GM23338 (cell line): ENCODE results near the gene EYA2. TPM values are rescaled to one million over a fixed set of nuclear protein-coding genes. Genes with fewer than 3 reads are reported as not detected.
"Not testable (repeated sequence)": the region's sequence is repeated elsewhere in the genome, so short reads cannot be mapped to it uniquely, and the experiment has no call there.

Experiments
- ATAC-seq: fragments of 200-7000 bp; cut with Tn5 transposase; 3 replicates; pipeline ENCODE4 v1.9.1; 2020
- DNase-seq: peaks from one replicate; pipeline ENCODE4 v3.0.0-alpha.2; 2015; ENCODE audit warnings: low spot score
- H2AFZ ChIP-seq: fragments of 200-600 bp; sonication (generic); 2 replicates; pipeline ENCODE4 v1.8.0; 2016; ENCODE audit warnings: antibody characterized with exemption, mild to moderate bottlenecking, moderate library complexity
- H3F3A ChIP-seq: fragments of 200-600 bp; sonication (generic); replicated peaks from 2 replicates; pipeline ENCODE4 v1.8.0; 2017; ENCODE audit warnings: antibody characterized with exemption, mixed run types, low read depth
- H3K27ac ChIP-seq: fragments of 200-600 bp; sonication (generic); 2 replicates; pipeline ENCODE4 v1.6.1; 2016; ENCODE audit warnings: low read depth
- H3K27me3 ChIP-seq: fragments of 200-600 bp; sonication (generic); 2 replicates; pipeline ENCODE4 v1.8.0; 2016; ENCODE audit warnings: mild to moderate bottlenecking, mixed run types, moderate library complexity; ENCODE audit not compliant: insufficient read depth
- H3K36me3 ChIP-seq: fragments of 200-600 bp; sonication (generic); 2 replicates; pipeline ENCODE4 v1.8.0; 2016; ENCODE audit warnings: mild to moderate bottlenecking; ENCODE audit not compliant: insufficient read depth
- H3K4me1 ChIP-seq: fragments of 200-600 bp; sonication (generic); 2 replicates; pipeline ENCODE4 v1.8.0; 2016; ENCODE audit warnings: mild to moderate bottlenecking, moderate library complexity; ENCODE audit not compliant: insufficient read depth
- H3K4me2 ChIP-seq: fragments of 200-600 bp; sonication (generic); 2 replicates; pipeline ENCODE4 v1.7.1; 2017; ENCODE audit warnings: mixed run types
- H3K4me3 ChIP-seq: fragments of 200-600 bp; sonication (generic); 2 replicates; pipeline ENCODE4 v1.6.1; 2016; ENCODE audit warnings: mixed run types
- H3K79me2 ChIP-seq: fragments of 200-600 bp; sonication (generic); replicated peaks from 2 replicates; pipeline ENCODE4 v1.8.0; 2017; ENCODE audit warnings: mild to moderate bottlenecking; ENCODE audit not compliant: insufficient read depth
- H3K9me2 ChIP-seq: fragments of 200-600 bp; sonication (generic); 2 replicates; pipeline ENCODE4 v1.8.0; 2017; ENCODE audit not compliant: insufficient read depth
- H4K20me1 ChIP-seq: fragments of 200-600 bp; sonication (generic); replicated peaks from 2 replicates; pipeline ENCODE4 v1.8.0; 2017; ENCODE audit warnings: mild to moderate bottlenecking; ENCODE audit not compliant: insufficient read depth
- H3K27ac Mint-ChIP-seq: 2 replicates; pipeline ENCODE4 v1.8.0; 2020; ENCODE audit warnings: inconsistent platforms, mild to moderate bottlenecking, moderate library complexity, mixed read lengths
- H3K27me3 Mint-ChIP-seq: 3 replicates; pipeline ENCODE4 v1.8.0; 2022; ENCODE audit warnings: low read depth, mild to moderate bottlenecking, moderate library complexity, mixed read lengths, inconsistent platforms; ENCODE audit not compliant: insufficient read depth, poor library complexity
- H3K36me3 Mint-ChIP-seq: 3 replicates; pipeline ENCODE4 v1.8.0; 2021; ENCODE audit warnings: low read depth, mild to moderate bottlenecking, inconsistent platforms, moderate library complexity, mixed read lengths
- H3K4me1 Mint-ChIP-seq: 3 replicates; pipeline ENCODE4 v1.8.0; 2020; ENCODE audit warnings: mild to moderate bottlenecking, inconsistent platforms, mixed read lengths
- H3K4me3 Mint-ChIP-seq: 3 replicates; pipeline ENCODE4 v1.8.0; 2021; ENCODE audit warnings: moderate library complexity, mild to moderate bottlenecking, inconsistent platforms, mixed read lengths
- H3K9me3 Mint-ChIP-seq: 3 replicates; pipeline ENCODE4 v1.8.0; 2020; ENCODE audit warnings: moderate library complexity, mild to moderate bottlenecking, inconsistent platforms, mixed read lengths
- CREB1 ChIP-seq: fragments of 250-450 bp; sonication (Bioruptor Pico); IDR thresholded peaks from 2 replicates; pipeline ENCODE4 v1.5.0; 2020; ENCODE audit warnings: low read depth, mild to moderate bottlenecking, moderate library complexity
- CTCF ChIP-seq, 2 experiments: fragments of 200-600 bp in 1 of 2; sonication (generic) in 1 of 2; conservative IDR thresholded peaks; 2 replicates each; pipeline versions ENCODE4 v1.5.1 to v1.6.1; 2016 to 2017; ENCODE audit warnings: antibody characterized with exemption in 2 of 2, low read depth in 2 of 2, mild to moderate bottlenecking in 2 of 2, moderate library complexity in 1 of 2
- EZH2 ChIP-seq: fragments of 200-600 bp; sonication (generic); IDR thresholded peaks from one replicate; pipeline ENCODE4 v1.8.0; 2017; ENCODE audit warnings: antibody characterized with exemption, mild to moderate bottlenecking, low read depth; ENCODE audit not compliant: unreplicated experiment
- EZH2phosphoT487 ChIP-seq: fragments of 200-600 bp; sonication (generic); IDR thresholded peaks from one replicate; pipeline ENCODE4 v1.8.1; 2018; ENCODE audit warnings: antibody characterized with exemption; ENCODE audit not compliant: unreplicated experiment
- JUNB ChIP-seq: IDR thresholded peaks from one replicate; pipeline ENCODE4 v1.6.1; 2016; ENCODE audit warnings: antibody characterized with exemption; ENCODE audit not compliant: unreplicated experiment
- POLR2AphosphoS5 ChIP-seq: IDR thresholded peaks from 2 replicates; pipeline ENCODE4 v1.6.1; 2016; ENCODE audit warnings: antibody characterized with exemption, low read depth
- REST ChIP-seq: IDR thresholded peaks from one replicate; pipeline ENCODE4 v1.6.1; 2018; ENCODE audit warnings: antibody characterized with exemption; ENCODE audit not compliant: unreplicated experiment
- STAT1 ChIP-seq: IDR thresholded peaks from one replicate; pipeline ENCODE4 v1.6.1; 2016; ENCODE audit warnings: antibody characterized with exemption; ENCODE audit not compliant: unreplicated experiment
- ZNF114 ChIP-seq: fragments of 250-450 bp; sonication (Bioruptor Pico); IDR thresholded peaks from 2 replicates; pipeline ENCODE4 v1.5.0; 2020; ENCODE audit warnings: mild to moderate bottlenecking, moderate library complexity
- ZNF462 ChIP-seq: fragments of 250-450 bp; sonication (Bioruptor Pico); IDR thresholded peaks from 2 replicates; pipeline ENCODE4 v1.5.0; 2020; ENCODE audit warnings: mild to moderate bottlenecking, moderate library complexity
- polyA plus RNA-seq: library from polyadenylated mRNA; unstranded; fragments of >200 nt; fragmentation: Nextera tagmentation; extraction: Ambion mirVana; gene quantifications from 2 replicates; pipeline ENCODE4 v1.2.1, GENCODE V29; 2016
- total RNA-seq: library from RNA; depleted of rRNA; stranded (reverse); fragments of >200 nt; shearing (Covaris generic); gene quantifications from 2 replicates; pipeline ENCODE4 v1.2.3, GENCODE V29; 2014

The EYA2 gene
- total and polyA plus RNA-seq, 2 experiments from 2014 or later, result 0.50 to 0.56 TPM

- not testable (repeated sequence) for H3K27ac Mint-ChIP-seq, H3K4me3 Mint-ChIP-seq, H3K36me3 Mint-ChIP-seq, H4K20me1 ChIP-seq, H3F3A ChIP-seq, H3K4me2 ChIP-seq, H3K27ac ChIP-seq, H3K27me3 ChIP-seq, ATAC-seq, H3K4me3 ChIP-seq, DNase-seq, H3K9me3 Mint-ChIP-seq, H3K9me2 ChIP-seq, H3K79me2 ChIP-seq, H3K27me3 Mint-ChIP-seq, H3K36me3 ChIP-seq, H3K4me1 ChIP-seq
- H2AFZ ChIP-seq, result peak overlapping the region; percentile 72; the same call in 1 of the 2 replicates
- H3K4me1 Mint-ChIP-seq, result peaks cover 18% of the 10 kb centered on the region
These were observed 14.7 kb upstream of the EYA2 start for GRCh38 chr20:46879963-46880362.

- H3K36me3 Mint-ChIP-seq, result no peaks in the 10 kb centered on the region
- H3K4me3 Mint-ChIP-seq, result no peak overlapping the region
- Histone ChIP-seq H3K4me1 (peaks cover 5% of the 10 kb centered on the region; the same call in 1 of the 2 replicates), H3K79me2 (no peaks in the 10 kb centered on the region), H3K4me3 (no peak overlapping the region), H3K27ac (no peak overlapping the region), H4K20me1 (no peaks in the 10 kb centered on the region), H3K9me2 (0 out of 2 replicates have a peak, but pooled peaks cover 3% of the 10 kb centered on the region), H3F3A (no peaks in the 10 kb centered on the region), H3K27me3 (no peaks in the 10 kb centered on the region), H2AFZ (peak overlapping the region; percentile 6; the same call in 1 of the 2 replicates), H3K36me3 (no peaks in the 10 kb centered on the region), H3K4me2 (no peak overlapping the region)
- H3K9me3 Mint-ChIP-seq, result no peaks in the 10 kb centered on the region
- no peak for DNase-seq
- ATAC-seq, result no peak
- H3K27ac Mint-ChIP-seq, result peak overlapping the region; percentile 5; the same call in 1 of the 2 replicates
- H3K4me1 Mint-ChIP-seq, result peaks cover 14% of the 10 kb centered on the region
- H3K27me3 Mint-ChIP-seq, result peaks cover 4% of the 10 kb centered on the region
- TF ChIP-seq POLR2AphosphoS5 (no peak), EZH2phosphoT487 (no peak), JUNB (no peak), EZH2 (no peak), STAT1 (no peak), ZNF114 (CRISPR knock-in tag) (no peak), REST (no peak), CTCF (conservative IDR thresholded peaks at IDR 0.05; ENCODE audit: low read depth in 2 of 2) (no peak), ZNF462 (CRISPR knock-in tag) (no peak), CREB1 (CRISPR knock-in tag) (no peak)
These were observed 10.8 kb upstream of the EYA2 start for GRCh38 chr20:46883892-46884291.
